Erythroblast (primary cell): ENCODE measurements around the gene SBF2.

ENCODE experiments used
- DNase-seq, 2 experiments: peaks; one replicate each; lab custom pipeline; 2025; lab: John Stamatoyannopoulos, UW
- GATA1 ChIP-seq: IDR thresholded peaks from 2 replicates; pipeline ENCODE4 v1.6.1; 2011; ENCODE audit warnings: low read depth, mild to moderate bottlenecking, control low read depth, low read length, moderate library complexity
- POLR2A ChIP-seq: IDR thresholded peaks from 2 replicates; pipeline ENCODE4 v1.6.1; 2011; ENCODE audit warnings: mild to moderate bottlenecking, low read length

The SBF2 gene

DNA sequence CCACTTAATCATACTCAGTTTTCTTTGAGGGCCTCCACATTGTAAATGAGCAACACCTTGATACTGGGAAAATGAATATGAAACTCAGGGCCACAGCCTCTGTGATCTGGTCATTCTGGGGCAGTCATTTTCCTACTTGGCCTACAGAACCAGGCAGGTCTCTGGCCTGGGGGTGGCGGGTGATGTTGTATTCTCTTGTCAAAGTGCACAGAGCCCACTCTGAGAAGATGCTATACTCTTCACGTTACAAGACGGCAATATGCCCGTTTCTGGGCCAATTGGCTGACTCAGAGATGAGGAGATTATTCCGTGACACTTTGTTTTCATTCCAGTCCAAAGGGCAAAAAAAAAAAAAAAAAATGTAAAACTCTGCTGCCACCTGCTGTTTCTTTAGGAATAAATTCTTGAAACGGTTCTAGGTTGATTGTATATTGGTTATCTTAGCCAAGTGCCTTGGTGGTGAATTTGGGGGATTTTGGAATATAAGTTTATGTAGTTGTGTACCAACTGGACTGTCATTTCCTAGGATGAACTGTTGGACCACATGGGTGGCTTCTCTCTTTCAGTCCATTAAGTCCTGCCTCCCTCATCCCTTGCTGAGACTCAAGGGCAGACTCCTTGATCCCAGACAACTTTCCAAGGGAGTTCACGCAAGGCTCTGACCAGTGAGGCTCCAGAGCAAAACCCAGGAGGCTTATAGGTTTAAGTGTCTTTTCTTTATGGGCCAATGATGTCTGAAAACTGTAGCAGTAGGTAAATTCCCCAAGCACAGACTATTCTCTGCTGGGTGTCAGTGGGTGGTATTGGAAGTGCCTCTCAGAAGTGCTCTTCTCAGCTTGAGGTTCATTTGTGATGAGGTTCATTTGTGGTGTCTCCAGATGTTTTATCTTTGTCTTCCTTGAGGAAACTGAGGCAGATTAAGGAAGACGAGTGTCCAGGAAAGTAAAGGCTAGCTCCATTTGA is 29.1 kb upstream of the SBF2 start:
- DNase-seq: peak; percentile 85 to 93
- TF ChIP-seq GATA1 (peak; percentile 31), POLR2A (no peak)

GRCh38 chr11:10322401-10322800 is 28.4 kb upstream of the SBF2 start:
- TF ChIP-seq GATA1 (no peak), POLR2A (no peak)
- peak in 1 of 2 experiments; percentile 65 for DNase-seq

DNA sequence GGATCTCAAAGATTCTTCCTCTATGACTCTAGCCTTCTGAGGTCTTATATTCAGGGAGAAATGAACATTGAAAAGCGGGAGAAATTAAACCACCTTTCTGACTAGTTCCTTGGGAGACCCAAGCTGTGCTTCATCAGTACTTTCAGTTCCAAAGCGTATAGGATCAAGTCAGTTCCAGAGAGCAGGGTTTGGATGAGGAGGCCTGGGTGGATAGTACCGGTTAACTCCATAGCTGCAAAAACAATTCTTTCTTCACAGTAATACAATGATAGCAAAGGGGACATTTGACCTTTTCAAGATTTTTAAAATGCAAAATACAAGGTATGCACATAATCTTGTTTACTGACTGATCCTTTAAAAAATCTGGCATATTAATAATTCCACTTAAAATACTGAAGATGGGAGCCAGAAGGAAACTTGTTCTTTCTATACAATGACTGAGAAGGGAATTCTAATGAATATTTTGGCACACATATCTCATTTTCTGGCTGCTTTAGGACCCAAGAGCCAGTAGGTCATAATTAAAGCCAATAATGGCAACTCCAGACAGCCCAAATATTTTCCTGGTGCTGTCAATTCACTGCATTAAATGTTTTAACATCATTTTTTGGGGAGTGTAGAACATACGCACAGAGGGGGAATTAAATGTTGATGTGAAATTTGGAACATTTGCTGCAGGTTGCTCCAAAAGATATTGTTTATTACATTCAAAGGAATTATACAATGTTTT is 26.9 kb upstream of the SBF2 start:
- no peak for DNase-seq

DNA sequence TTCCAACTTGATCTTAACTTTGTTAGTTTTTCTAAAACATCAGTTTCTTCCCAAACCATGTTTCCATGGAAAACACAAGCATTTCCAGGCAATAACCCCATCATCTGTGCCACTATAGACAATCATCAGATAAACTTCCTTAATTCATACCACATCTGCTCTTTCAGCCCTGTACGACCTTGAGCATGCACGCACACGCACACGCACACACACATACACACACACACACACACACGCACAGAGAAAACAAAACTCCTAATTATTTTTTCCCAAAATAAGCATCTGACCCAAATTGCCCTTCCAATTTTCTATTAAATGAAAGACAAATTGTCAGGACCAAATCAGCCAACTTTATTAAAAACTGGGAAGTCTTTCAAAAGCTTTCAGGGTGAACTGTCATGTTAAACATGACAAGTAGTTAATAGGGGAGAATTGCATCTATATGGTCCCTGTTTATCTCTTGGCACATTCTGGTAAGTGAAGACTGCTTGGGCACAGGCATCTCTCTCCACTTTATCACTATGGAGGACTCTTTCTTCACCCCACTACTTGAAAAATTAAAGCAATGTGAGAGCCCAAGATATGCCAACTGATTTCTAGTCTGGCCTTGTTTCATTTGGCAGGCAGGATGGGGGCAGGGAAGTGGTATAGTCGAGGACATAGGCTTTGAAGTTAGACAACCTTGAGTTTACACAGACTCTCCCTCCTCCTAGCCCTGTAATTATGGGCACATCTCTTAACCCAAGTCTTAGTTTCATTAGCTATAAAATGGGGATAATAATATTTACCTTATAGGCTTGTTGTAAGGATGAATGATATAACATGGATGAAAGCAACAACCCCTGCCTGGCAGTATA is 25.9 kb upstream of the SBF2 start:
- TF ChIP-seq POLR2A (no peak), GATA1 (no peak)
- DNase-seq: peak; percentile 16 to 32

More for the DNA sequence above, 26.9 kb upstream of the SBF2 start:
- TF ChIP-seq GATA1: no peak
- no peak for TF ChIP-seq POLR2A

- DNase-seq: no peak
- TF ChIP-seq POLR2A: no peak
- no peak for TF ChIP-seq GATA1
Measured at GRCh38 chr11:10318527-10318802, 24.4 kb upstream of the SBF2 start.

DNA sequence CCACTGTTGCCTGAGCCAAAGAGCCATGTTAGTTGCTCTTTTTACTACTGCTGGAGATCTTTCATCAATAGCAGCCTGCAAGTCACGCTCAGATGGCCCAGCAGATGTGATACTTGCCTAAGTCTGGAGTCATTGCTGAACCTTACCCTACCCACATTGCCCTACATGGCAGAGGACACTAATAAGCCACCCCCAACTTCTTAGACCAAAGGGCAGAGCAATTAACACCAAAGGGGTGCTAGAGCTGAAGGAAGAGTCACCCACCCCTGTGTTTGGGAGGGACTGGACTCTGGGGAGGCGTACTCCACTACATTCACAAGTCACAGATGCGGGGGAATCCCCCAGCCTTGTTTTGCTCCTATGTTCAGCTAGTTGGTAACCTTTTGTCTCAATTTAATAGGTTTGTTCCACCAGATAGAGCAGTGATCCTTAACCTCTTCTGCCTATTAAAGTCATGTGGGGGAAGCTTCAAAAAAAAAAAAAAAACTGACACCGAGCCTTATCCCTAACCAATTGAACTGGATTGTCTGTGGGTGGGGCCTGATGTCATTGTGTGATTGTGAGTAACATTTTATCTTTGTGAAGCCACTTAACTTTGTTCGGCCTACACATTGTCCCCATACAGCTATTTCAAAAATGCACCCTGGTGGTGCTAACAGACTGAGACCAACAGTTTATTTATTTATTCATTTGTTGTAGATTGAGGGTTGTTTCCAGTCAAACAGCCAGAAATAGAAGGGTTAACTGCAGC is 23.9 kb upstream of the SBF2 start:
- no peak for TF ChIP-seq POLR2A
- no peak for TF ChIP-seq GATA1
- DNase-seq: peak; percentile 23 to 43

- no peak for DNase-seq
- TF ChIP-seq POLR2A: no peak
- TF ChIP-seq GATA1: no peak
Measured at GRCh38 chr11:10317151-10317755, 23.2 kb upstream of the SBF2 start.

DNA sequence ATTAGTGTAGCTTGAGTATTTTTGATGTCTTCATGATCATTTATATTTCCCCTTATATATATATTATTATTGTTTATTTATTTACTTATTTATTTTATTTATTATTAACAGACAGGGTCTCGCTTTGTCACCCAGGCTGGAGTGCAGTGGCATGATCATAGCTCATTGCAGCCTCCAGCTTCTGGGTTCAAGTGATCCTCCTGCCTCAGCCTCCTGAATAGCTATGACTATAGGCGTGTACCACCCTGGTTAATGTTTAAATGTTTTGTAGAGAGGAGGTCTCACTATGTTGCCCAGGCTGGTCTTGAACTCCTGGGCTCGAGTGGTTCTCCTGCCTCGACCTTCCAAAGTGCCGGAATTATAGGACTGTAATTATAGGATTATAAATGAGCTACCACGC is 21.1 kb upstream of the SBF2 start:
- DNase-seq: no peak

GRCh38 chr11:10314199-10315072 is 20.4 kb upstream of the SBF2 start:
- TF ChIP-seq POLR2A (no peak), GATA1 (no peak)
- DNase-seq: peak; percentile 9 to 28

More for the DNA sequence above, 21.1 kb upstream of the SBF2 start:
- no peak for TF ChIP-seq GATA1
- TF ChIP-seq POLR2A: no peak

GRCh38 chr11:10311802-10312201 is 17.8 kb upstream of the SBF2 start:
- TF ChIP-seq POLR2A (no peak), GATA1 (no peak)
- DNase-seq: no peak

- no peak for TF ChIP-seq GATA1
- TF ChIP-seq POLR2A: no peak
- DNase-seq: no peak
Measured at GRCh38 chr11:10310301-10310841, 16.4 kb upstream of the SBF2 start.
